Measurements from ENCODE around the gene WDPCP. TPM values are rescaled to one million over a fixed set of nuclear protein-coding genes. Genes with fewer than 3 reads are reported as not detected.

WDPCP gene
- total and polyA plus RNA-seq, 10 of the 15 experiments (the other 5 are each of a cell fraction or from before 2014, with no cell fraction given): 2.1 to 7.9 (median 4.6) TPM

DNA sequence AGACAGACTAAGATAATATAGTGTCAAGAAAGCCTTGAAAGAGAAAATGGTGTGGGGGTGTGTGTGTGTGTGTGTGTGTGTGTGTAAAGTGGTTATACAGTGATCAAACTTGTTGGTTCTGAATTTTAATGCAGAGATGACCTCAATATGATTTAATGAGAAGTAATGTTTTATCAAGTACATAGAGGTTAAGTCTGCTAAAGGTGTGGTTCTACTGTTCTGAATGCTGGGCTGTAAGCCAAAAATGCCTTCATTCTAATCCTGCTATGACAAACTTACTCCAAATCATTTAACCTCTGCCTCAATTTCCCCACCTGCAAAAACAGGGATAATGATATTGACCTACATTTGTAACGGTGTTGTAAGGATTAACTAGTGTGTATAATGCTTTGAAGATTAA is 87.9 kb downstream of the WDPCP start:
- no peaks in the 10 kb centered on the region for H3K27me3 ChIP-seq (replicated peaks in 1 of 2; ENCODE audit: control insufficient read depth in 2 of 2, insufficient read depth in 2 of 2, low read length in 1 of 2)
- DNase-seq (ENCODE audit: low read depth, low spot score) (no peak), FAIRE-seq (no peak), ATAC-seq (no peak)
- POLR2A ChIA-PET: no interaction called here
- H3K79me2 ChIP-seq (ENCODE audit: control insufficient read depth, insufficient read depth, low read length): no peaks in the 10 kb centered on the region
- WGBS (ENCODE audit: insufficient coverage, insufficient replicate concordance, low lambda C conversion rate, missing lambda C conversion rate): 28% methylated on average over 1 of the region's 1 CpG
- no peaks in the 10 kb centered on the region for H3K4me1 ChIP-seq (ENCODE audit: control insufficient read depth, insufficient read depth, low read length)
- no TSS peak for BruUV-seq (replicated peaks)
- no peak overlapping the region for H2AFZ ChIP-seq (ENCODE audit: control insufficient read depth, low read depth, low read length)
- in situ Hi-C loops (cut with MboI): no loop called here
- H3K4me3 ChIP-seq: no peak overlapping the region
- intact Hi-C loops (cut with micrococcal nuclease; ENCODE audit: unreplicated experiment): no loop called here
- no peaks in the 10 kb centered on the region for H3K36me3 ChIP-seq (ENCODE audit: control insufficient read depth in 2 of 2, insufficient read depth in 2 of 2, low read length in 1 of 2)
- no peaks in the 10 kb centered on the region for H4K20me1 ChIP-seq (ENCODE audit: control insufficient read depth, insufficient read depth)
- H3K9me3 ChIP-seq (replicated peaks; ENCODE audit: control insufficient read depth, insufficient read depth, low read length): no peaks in the 10 kb centered on the region
- TF ChIP-seq TCF7 (IDR thresholded peaks at IDR 0.05; ENCODE audit: borderline replicate concordance): no peak
- TF ChIP-seq MYB (IDR thresholded peaks at IDR 0.05; ENCODE audit: borderline replicate concordance, low read depth, low read length): no peak
- TF ChIP-seq STAT3 (IDR thresholded peaks at IDR 0.05; ENCODE audit: low read depth, low read length): no peak
- TF ChIP-seq, protein P1, sequence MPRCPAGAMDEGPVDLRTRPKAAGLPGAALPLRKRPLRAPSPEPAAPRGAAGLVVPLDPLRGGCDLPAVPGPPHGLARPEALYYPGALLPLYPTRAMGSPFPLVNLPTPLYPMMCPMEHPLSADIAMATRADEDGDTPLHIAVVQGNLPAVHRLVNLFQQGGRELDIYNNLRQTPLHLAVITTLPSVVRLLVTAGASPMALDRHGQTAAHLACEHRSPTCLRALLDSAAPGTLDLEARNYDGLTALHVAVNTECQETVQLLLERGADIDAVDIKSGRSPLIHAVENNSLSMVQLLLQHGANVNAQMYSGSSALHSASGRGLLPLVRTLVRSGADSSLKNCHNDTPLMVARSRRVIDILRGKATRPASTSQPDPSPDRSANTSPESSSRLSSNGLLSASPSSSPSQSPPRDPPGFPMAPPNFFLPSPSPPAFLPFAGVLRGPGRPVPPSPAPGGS (IDR thresholded peaks at IDR 0.05; ENCODE audit: borderline replicate concordance, insufficient read depth, low read depth, low read length, poor library complexity, severe bottlenecking): no peak
- TF ChIP-seq, protein P2, sequence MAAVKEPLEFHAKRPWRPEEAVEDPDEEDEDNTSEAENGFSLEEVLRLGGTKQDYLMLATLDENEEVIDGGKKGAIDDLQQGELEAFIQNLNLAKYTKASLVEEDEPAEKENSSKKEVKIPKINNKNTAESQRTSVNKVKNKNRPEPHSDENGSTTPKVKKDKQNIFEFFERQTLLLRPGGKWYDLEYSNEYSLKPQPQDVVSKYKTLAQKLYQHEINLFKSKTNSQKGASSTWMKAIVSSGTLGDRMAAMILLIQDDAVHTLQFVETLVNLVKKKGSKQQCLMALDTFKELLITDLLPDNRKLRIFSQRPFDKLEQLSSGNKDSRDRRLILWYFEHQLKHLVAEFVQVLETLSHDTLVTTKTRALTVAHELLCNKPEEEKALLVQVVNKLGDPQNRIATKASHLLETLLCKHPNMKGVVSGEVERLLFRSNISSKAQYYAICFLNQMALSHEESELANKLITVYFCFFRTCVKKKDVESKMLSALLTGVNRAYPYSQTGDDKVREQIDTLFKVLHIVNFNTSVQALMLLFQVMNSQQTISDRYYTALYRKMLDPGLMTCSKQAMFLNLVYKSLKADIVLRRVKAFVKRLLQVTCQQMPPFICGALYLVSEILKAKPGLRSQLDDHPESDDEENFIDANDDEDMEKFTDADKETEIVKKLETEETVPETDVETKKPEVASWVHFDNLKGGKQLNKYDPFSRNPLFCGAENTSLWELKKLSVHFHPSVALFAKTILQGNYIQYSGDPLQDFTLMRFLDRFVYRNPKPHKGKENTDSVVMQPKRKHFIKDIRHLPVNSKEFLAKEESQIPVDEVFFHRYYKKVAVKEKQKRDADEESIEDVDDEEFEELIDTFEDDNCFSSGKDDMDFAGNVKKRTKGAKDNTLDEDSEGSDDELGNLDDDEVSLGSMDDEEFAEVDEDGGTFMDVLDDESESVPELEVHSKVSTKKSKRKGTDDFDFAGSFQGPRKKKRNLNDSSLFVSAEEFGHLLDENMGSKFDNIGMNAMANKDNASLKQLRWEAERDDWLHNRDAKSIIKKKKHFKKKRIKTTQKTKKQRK (IDR thresholded peaks at IDR 0.05; ENCODE audit: low read depth, low read length): no peak
- no peak for TF ChIP-seq BMI1 (IDR thresholded peaks at IDR 0.05; ENCODE audit: borderline replicate concordance)
- TF ChIP-seq, protein P3, sequence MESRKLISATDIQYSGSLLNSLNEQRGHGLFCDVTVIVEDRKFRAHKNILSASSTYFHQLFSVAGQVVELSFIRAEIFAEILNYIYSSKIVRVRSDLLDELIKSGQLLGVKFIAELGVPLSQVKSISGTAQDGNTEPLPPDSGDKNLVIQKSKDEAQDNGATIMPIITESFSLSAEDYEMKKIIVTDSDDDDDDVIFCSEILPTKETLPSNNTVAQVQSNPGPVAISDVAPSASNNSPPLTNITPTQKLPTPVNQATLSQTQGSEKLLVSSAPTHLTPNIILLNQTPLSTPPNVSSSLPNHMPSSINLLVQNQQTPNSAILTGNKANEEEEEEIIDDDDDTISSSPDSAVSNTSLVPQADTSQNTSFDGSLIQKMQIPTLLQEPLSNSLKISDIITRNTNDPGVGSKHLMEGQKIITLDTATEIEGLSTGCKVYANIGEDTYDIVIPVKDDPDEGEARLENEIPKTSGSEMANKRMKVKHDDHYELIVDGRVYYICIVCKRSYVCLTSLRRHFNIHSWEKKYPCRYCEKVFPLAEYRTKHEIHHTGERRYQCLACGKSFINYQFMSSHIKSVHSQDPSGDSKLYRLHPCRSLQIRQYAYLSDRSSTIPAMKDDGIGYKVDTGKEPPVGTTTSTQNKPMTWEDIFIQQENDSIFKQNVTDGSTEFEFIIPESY (IDR thresholded peaks at IDR 0.05): no peak
- TF ChIP-seq TAF1 (IDR thresholded peaks at IDR 0.05; ENCODE audit: borderline replicate concordance, low read depth, low read length): no peak
- no peak overlapping the region for H3K4me2 ChIP-seq (ENCODE audit: control insufficient read depth, insufficient read depth)
- no peak overlapping the region for H3K9ac ChIP-seq (ENCODE audit: control insufficient read depth, insufficient read depth, low read length)
- no peak overlapping the region for H3K27ac ChIP-seq (ENCODE audit: control insufficient read depth, insufficient read depth)
- RAD21 ChIA-PET (ENCODE audit: unreplicated experiment): no interaction called here
- CTCF ChIA-PET: no interaction called here
- SMC1A ChIA-PET (ENCODE audit: uncharacterized antibody, unreplicated experiment): no interaction called here
